Measurements from ENCODE around the gene NKAIN2.

Gene NKAIN2

GRCh38 chr6:124535299-124535698, 731.6 kb downstream of the NKAIN2 start:
- Histone ChIP-seq H3K9me3 (ENCODE audit: insufficient read depth, low read depth, low read length) (no peaks in the 10 kb centered on the region), H3K9ac (ENCODE audit: low read length) (no peak overlapping the region), H3K27ac (ENCODE audit: low read depth, low read length) (no peak overlapping the region), H2AFZ (ENCODE audit: insufficient read depth, low read length, poor library complexity) (no peak overlapping the region), H3K27me3 (ENCODE audit: insufficient read depth, low read length) (no peaks in the 10 kb centered on the region), H3K79me2 (ENCODE audit: control insufficient read depth, insufficient read depth, low read length, poor library complexity) (no peaks in the 10 kb centered on the region), H4K8ac (ENCODE audit: low read depth, low read length) (no peak overlapping the region), H3K4ac (ENCODE audit: low read depth, low read length) (no peak overlapping the region), H2BK5ac (ENCODE audit: low read depth, low read length, poor library complexity) (no peak overlapping the region), H4K12ac (ENCODE audit: low read depth, low read length) (no peak overlapping the region), H3K79me1 (ENCODE audit: low read length) (no peaks in the 10 kb centered on the region), H3K4me1 (ENCODE audit: control insufficient read depth in 1 of 2, insufficient read depth in 2 of 2, low read length in 2 of 2) (peaks cover 0 to 2% of the 10 kb centered on the region in 2 experiments), H4K91ac (ENCODE audit: low read depth, low read length) (no peak overlapping the region), H2AK5ac (ENCODE audit: low read length) (no peak overlapping the region), H3K23ac (ENCODE audit: low read length) (no peak overlapping the region), H2BK120ac (ENCODE audit: insufficient read depth, low read length, poor library complexity) (no peak overlapping the region), H2BK12ac (ENCODE audit: low read length) (no peak overlapping the region), H3K18ac (ENCODE audit: low read length) (no peak overlapping the region), H3K36me3 (ENCODE audit: control insufficient read depth in 1 of 2, insufficient read depth in 2 of 2, low read length in 2 of 2) (no peaks in the 10 kb centered on the region), H3K4me2 (ENCODE audit: low read length) (no peak overlapping the region), H3K14ac (ENCODE audit: low read length) (no peak overlapping the region), H3K4me3 (ENCODE audit: low read depth, low read length) (no peak overlapping the region)
- DNase-seq: peak in 1 of 2 donors; percentile 70
- no CpG with 5 or more reads among the region's 1 CpG for WGBS (ENCODE audit: extremely low coverage, insufficient coverage, insufficient read length)

- no peak overlapping the region for H3K4ac ChIP-seq (ENCODE audit: low read depth, low read length)
- H4K91ac ChIP-seq (ENCODE audit: low read depth, low read length): no peak overlapping the region
- no peak overlapping the region for H3K23ac ChIP-seq (ENCODE audit: low read length)
- H4K8ac ChIP-seq (ENCODE audit: low read depth, low read length): no peak overlapping the region
- no CpG with 5 or more reads among the region's 9 CpGs for WGBS (ENCODE audit: extremely low coverage, insufficient coverage, insufficient read length)
- H3K36me3 ChIP-seq (ENCODE audit: control insufficient read depth in 1 of 2, insufficient read depth in 2 of 2, low read length in 2 of 2): no peaks in the 10 kb centered on the region
- peaks cover 0 to 2% of the 10 kb centered on the region in 2 experiments for H3K4me1 ChIP-seq (ENCODE audit: control insufficient read depth in 1 of 2, insufficient read depth in 2 of 2, low read length in 2 of 2)
- DNase-seq: peak; percentile 84 to 90
- no peak overlapping the region for H4K12ac ChIP-seq (ENCODE audit: low read depth, low read length)
- no peak overlapping the region for H3K18ac ChIP-seq (ENCODE audit: low read length)
- no peaks in the 10 kb centered on the region for H3K79me1 ChIP-seq (ENCODE audit: low read length)
- no peaks in the 10 kb centered on the region for H3K9me3 ChIP-seq (ENCODE audit: insufficient read depth, low read depth, low read length)
- no peak overlapping the region for H2AK5ac ChIP-seq (ENCODE audit: low read length)
- H2AFZ ChIP-seq (ENCODE audit: insufficient read depth, low read length, poor library complexity): no peak overlapping the region
- H2BK5ac ChIP-seq (ENCODE audit: low read depth, low read length, poor library complexity): no peak overlapping the region
- H3K4me3 ChIP-seq (ENCODE audit: low read depth, low read length): no peak overlapping the region
- H2BK12ac ChIP-seq (ENCODE audit: low read length): no peak overlapping the region
- no peaks in the 10 kb centered on the region for H3K27me3 ChIP-seq (ENCODE audit: insufficient read depth, low read length)
- no peak overlapping the region for H3K4me2 ChIP-seq (ENCODE audit: low read length)
- H3K27ac ChIP-seq (ENCODE audit: low read depth, low read length): no peak overlapping the region
- no peak overlapping the region for H2BK120ac ChIP-seq (ENCODE audit: insufficient read depth, low read length, poor library complexity)
- H3K79me2 ChIP-seq (ENCODE audit: control insufficient read depth, insufficient read depth, low read length, poor library complexity): no peaks in the 10 kb centered on the region
- H3K14ac ChIP-seq (ENCODE audit: low read length): no peak overlapping the region
- H3K9ac ChIP-seq (ENCODE audit: low read length): no peak overlapping the region
Measured at GRCh38 chr6:124535746-124536145, 732.1 kb downstream of the NKAIN2 start.

- Histone ChIP-seq H3K79me2 (ENCODE audit: control insufficient read depth, insufficient read depth, low read length, poor library complexity) (no peaks in the 10 kb centered on the region), H2AFZ (ENCODE audit: insufficient read depth, low read length, poor library complexity) (no peak overlapping the region), H4K8ac (ENCODE audit: low read depth, low read length) (no peak overlapping the region), H3K9ac (ENCODE audit: low read length) (no peak overlapping the region), H3K18ac (ENCODE audit: low read length) (no peak overlapping the region), H3K4me3 (ENCODE audit: low read depth, low read length) (no peak overlapping the region), H2BK120ac (ENCODE audit: insufficient read depth, low read length, poor library complexity) (no peak overlapping the region), H3K23ac (ENCODE audit: low read length) (no peak overlapping the region), H3K36me3 (ENCODE audit: control insufficient read depth in 1 of 2, insufficient read depth in 2 of 2, low read length in 2 of 2) (no peaks in the 10 kb centered on the region), H3K4me2 (ENCODE audit: low read length) (no peak overlapping the region), H3K9me3 (ENCODE audit: insufficient read depth, low read depth, low read length) (no peaks in the 10 kb centered on the region), H2AK5ac (ENCODE audit: low read length) (no peak overlapping the region), H3K4ac (ENCODE audit: low read depth, low read length) (no peak overlapping the region), H3K14ac (ENCODE audit: low read length) (no peak overlapping the region), H4K91ac (ENCODE audit: low read depth, low read length) (no peak overlapping the region), H3K4me1 (ENCODE audit: control insufficient read depth in 1 of 2, insufficient read depth in 2 of 2, low read length in 2 of 2) (peaks cover 0 to 2% of the 10 kb centered on the region in 2 experiments), H3K79me1 (ENCODE audit: low read length) (no peaks in the 10 kb centered on the region), H3K27ac (ENCODE audit: low read depth, low read length) (no peak overlapping the region), H3K27me3 (ENCODE audit: insufficient read depth, low read length) (no peaks in the 10 kb centered on the region), H4K12ac (ENCODE audit: low read depth, low read length) (no peak overlapping the region), H2BK5ac (ENCODE audit: low read depth, low read length, poor library complexity) (no peak overlapping the region), H2BK12ac (ENCODE audit: low read length) (no peak overlapping the region)
- no peak for DNase-seq
- no CpG with 5 or more reads among the region's 5 CpGs for WGBS (ENCODE audit: extremely low coverage, insufficient coverage, insufficient read length)
Measured at GRCh38 chr6:124536157-124536841, 732.6 kb downstream of the NKAIN2 start.

- no peak overlapping the region for H3K18ac ChIP-seq (ENCODE audit: low read length)
- H4K91ac ChIP-seq (ENCODE audit: low read depth, low read length): no peak overlapping the region
- H3K23ac ChIP-seq (ENCODE audit: low read length): no peak overlapping the region
- no peak overlapping the region for H2BK5ac ChIP-seq (ENCODE audit: low read depth, low read length, poor library complexity)
- H2BK120ac ChIP-seq (ENCODE audit: insufficient read depth, low read length, poor library complexity): no peak overlapping the region
- no peaks in the 10 kb centered on the region for H3K9me3 ChIP-seq (ENCODE audit: insufficient read depth, low read depth, low read length)
- H3K27ac ChIP-seq (ENCODE audit: low read depth, low read length): no peak overlapping the region
- H3K9ac ChIP-seq (ENCODE audit: low read length): no peak overlapping the region
- H3K4me2 ChIP-seq (ENCODE audit: low read length): no peak overlapping the region
- no peak overlapping the region for H2AFZ ChIP-seq (ENCODE audit: insufficient read depth, low read length, poor library complexity)
- no peak overlapping the region for H2AK5ac ChIP-seq (ENCODE audit: low read length)
- WGBS (ENCODE audit: extremely low coverage, insufficient coverage, insufficient read length): no CpG with 5 or more reads among the region's 3 CpGs
- no peak overlapping the region for H4K8ac ChIP-seq (ENCODE audit: low read depth, low read length)
- no peaks in the 10 kb centered on the region for H3K79me2 ChIP-seq (ENCODE audit: control insufficient read depth, insufficient read depth, low read length, poor library complexity)
- no peak overlapping the region for H4K12ac ChIP-seq (ENCODE audit: low read depth, low read length)
- H3K4ac ChIP-seq (ENCODE audit: low read depth, low read length): no peak overlapping the region
- no peak overlapping the region for H3K14ac ChIP-seq (ENCODE audit: low read length)
- H3K36me3 ChIP-seq (ENCODE audit: control insufficient read depth in 1 of 2, insufficient read depth in 2 of 2, low read length in 2 of 2): no peaks in the 10 kb centered on the region
- no peak for DNase-seq
- H2BK12ac ChIP-seq (ENCODE audit: low read length): no peak overlapping the region
- peaks cover 0 to 2% of the 10 kb centered on the region in 2 experiments for H3K4me1 ChIP-seq (ENCODE audit: control insufficient read depth in 1 of 2, insufficient read depth in 2 of 2, low read length in 2 of 2)
- no peak overlapping the region for H3K4me3 ChIP-seq (ENCODE audit: low read depth, low read length)
- H3K27me3 ChIP-seq (ENCODE audit: insufficient read depth, low read length): no peaks in the 10 kb centered on the region
- no peaks in the 10 kb centered on the region for H3K79me1 ChIP-seq (ENCODE audit: low read length)
Measured at GRCh38 chr6:124536842-124537191, 733.2 kb downstream of the NKAIN2 start.
